HG02623 (cell line): ENCODE results near the gene LYST.
"Not testable (repeated sequence)": the region's sequence is repeated elsewhere in the genome, so short reads cannot be mapped to it uniquely, and the experiment has no call there.

Experiments
- ATAC-seq: cut with Tn5 transposase; IDR thresholded peaks from one replicate; pipeline ENCODE4 v1.9.1; 2021; ENCODE audit warnings: moderate library complexity; ENCODE audit not compliant: unreplicated experiment

The LYST gene

GRCh38 chr1:235825229-235825628 is 41.5 kb downstream of the LYST start:
- no peak for ATAC-seq

GRCh38 chr1:235823684-235824083 is 43.0 kb downstream of the LYST start:
- no peak for ATAC-seq

GRCh38 chr1:235822685-235823084 is 44.0 kb downstream of the LYST start:
- no peak for ATAC-seq

- ATAC-seq = no peak
These were observed 45.2 kb downstream of the LYST start for GRCh38 chr1:235821361-235821981.

- ATAC-seq = no peak
These were observed 46.6 kb downstream of the LYST start for GRCh38 chr1:235820061-235820460.

GRCh38 chr1:235818632-235819136 is 48.0 kb downstream of the LYST start:
- no peak for ATAC-seq

- ATAC-seq = no peak
These were observed 49.5 kb downstream of the LYST start for GRCh38 chr1:235817101-235817728.

- ATAC-seq = no peak
These were observed 56.9 kb downstream of the LYST start for GRCh38 chr1:235809688-235810397.

GRCh38 chr1:235808223-235808622 is 58.5 kb downstream of the LYST start:
- no peak for ATAC-seq

GRCh38 chr1:235806123-235806522 is 60.6 kb downstream of the LYST start:
- no peak for ATAC-seq

GRCh38 chr1:235802573-235803346 is 63.9 kb downstream of the LYST start:
- no peak for ATAC-seq

GRCh38 chr1:235799264-235799663 is 67.4 kb downstream of the LYST start:
- no peak for ATAC-seq

GRCh38 chr1:235791532-235792060 is 75.1 kb downstream of the LYST start:
- no peak for ATAC-seq

GRCh38 chr1:235790123-235790522 is 76.6 kb downstream of the LYST start:
- ATAC-seq = no peak

GRCh38 chr1:235786227-235786898 is 80.3 kb downstream of the LYST start:
- ATAC-seq = not testable (repeated sequence)

- ATAC-seq = no peak
These were observed 81.8 kb downstream of the LYST start for GRCh38 chr1:235784950-235785349.

- no peak for ATAC-seq
These were observed 83.4 kb downstream of the LYST start for GRCh38 chr1:235783148-235783776.

- no peak for ATAC-seq
These were observed 84.1 kb downstream of the LYST start for GRCh38 chr1:235782601-235783000.

- no peak for ATAC-seq
These were observed 84.9 kb downstream of the LYST start for GRCh38 chr1:235781807-235782206.

GRCh38 chr1:235779770-235780169 is 86.9 kb downstream of the LYST start:
- no peak for ATAC-seq
